Gastrocnemius medialis (tissue), 4 donors: ENCODE measurements around the gene HHLA2. TPM values are rescaled to one million over a fixed set of nuclear protein-coding genes. Genes with fewer than 3 reads are reported as not detected.

Experiments
- ATAC-seq, 2 donors: fragments of 150-250 bp; one replicate each; pipeline ENCODE4 v1.9.1; 2016
- DNase-seq, 2 donors: peaks; one replicate each; pipeline ENCODE4 v3.0.0-alpha.2; 2019
- H3K27ac ChIP-seq, 4 donors: fragments of 200-600 bp; sonication (generic); 1 replicate in 1 of 4; 2 replicates in 3 of 4; pipeline ENCODE4 v1.5.1; 2016 to 2018; ENCODE audit warnings: mild to moderate bottlenecking in 2 of 4, moderate library complexity in 1 of 4
- H3K27me3 ChIP-seq, 3 donors: fragments of 200-600 bp; sonication (generic) in 2 of 3; 1 replicate in 1 of 3; 2 replicates in 2 of 3; pipeline versions ENCODE4 v1.5.1 to v1.6.0; 2016 to 2019; ENCODE audit warnings: mild to moderate bottlenecking in 1 of 3, moderate library complexity in 1 of 3
- H3K36me3 ChIP-seq, 2 donors: fragments of 200-600 bp; sonication (generic) in 1 of 2; one replicate each; pipeline ENCODE4 v1.5.1; 2017 to 2018
- H3K4me1 ChIP-seq, 2 donors: fragments of 200-600 bp; sonication (generic) in 1 of 2; one replicate each; pipeline ENCODE4 v1.5.1; 2016 to 2017; ENCODE audit warnings: mild to moderate bottlenecking in 2 of 2
- H3K4me3 ChIP-seq, 4 donors: fragments of 200-600 bp; sonication (generic) in 3 of 4; 1 replicate in 1 of 4; 2 replicates in 3 of 4; pipeline ENCODE4 v1.5.1; 2016 to 2019; ENCODE audit warnings: mild to moderate bottlenecking in 2 of 4
- H3K9me3 ChIP-seq, 3 donors: fragments of 200-600 bp; sonication (generic) in 2 of 3; 1 replicate in 1 of 3; 2 replicates in 2 of 3; pipeline ENCODE4 v1.5.1; 2016 to 2019
- POLR2A ChIP-seq, 2 donors: fragments of 450-650 bp; IDR thresholded peaks; one replicate each; pipeline ENCODE4 v1.6.1; 2017; ENCODE audit warnings: antibody characterized with exemption in 2 of 2, mild to moderate bottlenecking in 2 of 2, moderate library complexity in 2 of 2
- in situ Hi-C, 4 donors: fragments of 200-750 bp; cut with MboI; loops; one replicate each; pipeline versions ENCODE4 v1.15.0 to v1.8.0; 2017; ENCODE audit warnings: low sequenced_read_pairs in 4 of 4
- intact Hi-C: fragments of 100-400 bp; cut with DNase I; formaldehyde crosslinking; loops from one replicate; pipeline ENCODE4 v1.15.1; 2023; ENCODE audit warnings: low total_unique reads
- total RNA-seq, 4 donors: library from RNA; depleted of rRNA; stranded (reverse); fragments of >200 nt; gene quantifications; one replicate each; pipeline versions ENCODE4 v1.1.0 to v1.2.3, GENCODE V29; 2016
- TF ChIP-seq, protein P1 (sequence below), 5 experiments: fragments of 450-650 bp in 3 of 5; fragments of 200-600 bp in 2 of 5; sonication (generic) in 2 of 5; IDR thresholded peaks in 4 of 5; conservative IDR thresholded peaks in 1 of 5; 1 replicate in 4 of 5; 2 replicates in 1 of 5; pipeline ENCODE4 v1.5.1; 2016 to 2019; ENCODE audit warnings: antibody characterized with exemption in 5 of 5, mild to moderate bottlenecking in 3 of 5, moderate library complexity in 3 of 5

HHLA2 gene
- total RNA-seq, 4 donors from 2014 or later, result 0.49 TPM; not detected in 3

DNA sequence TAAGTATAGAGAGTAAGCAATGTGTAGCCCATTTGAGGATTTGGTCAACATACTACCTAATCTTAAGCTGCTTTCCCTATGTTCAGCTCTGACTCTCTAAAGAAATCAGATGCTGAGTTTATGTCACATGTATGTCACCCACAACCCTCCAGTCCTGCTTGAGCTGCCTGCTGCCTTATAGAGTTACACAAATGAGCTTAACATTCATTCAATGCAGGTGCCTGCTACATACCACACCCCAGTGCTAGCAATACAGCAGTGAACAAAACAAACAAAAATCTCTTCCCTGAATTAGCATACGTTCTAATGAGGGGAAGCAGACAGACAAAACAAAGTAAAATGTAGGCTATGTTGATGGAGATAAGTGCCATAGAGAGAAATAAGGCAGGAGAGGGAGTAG is 93.0 kb downstream of the HHLA2 start:
- Histone ChIP-seq H3K9me3 (no peaks in the 10 kb centered on the region), H3K27ac (no peak overlapping the region), H3K27me3 (no peaks in the 10 kb centered on the region), H3K36me3 (no peaks in the 10 kb centered on the region), H3K4me3 (no peak overlapping the region), H3K4me1 (no peaks in the 10 kb centered on the region)
- no peak for ATAC-seq
- DNase-seq, result no peak
- TF ChIP-seq, protein P1, sequence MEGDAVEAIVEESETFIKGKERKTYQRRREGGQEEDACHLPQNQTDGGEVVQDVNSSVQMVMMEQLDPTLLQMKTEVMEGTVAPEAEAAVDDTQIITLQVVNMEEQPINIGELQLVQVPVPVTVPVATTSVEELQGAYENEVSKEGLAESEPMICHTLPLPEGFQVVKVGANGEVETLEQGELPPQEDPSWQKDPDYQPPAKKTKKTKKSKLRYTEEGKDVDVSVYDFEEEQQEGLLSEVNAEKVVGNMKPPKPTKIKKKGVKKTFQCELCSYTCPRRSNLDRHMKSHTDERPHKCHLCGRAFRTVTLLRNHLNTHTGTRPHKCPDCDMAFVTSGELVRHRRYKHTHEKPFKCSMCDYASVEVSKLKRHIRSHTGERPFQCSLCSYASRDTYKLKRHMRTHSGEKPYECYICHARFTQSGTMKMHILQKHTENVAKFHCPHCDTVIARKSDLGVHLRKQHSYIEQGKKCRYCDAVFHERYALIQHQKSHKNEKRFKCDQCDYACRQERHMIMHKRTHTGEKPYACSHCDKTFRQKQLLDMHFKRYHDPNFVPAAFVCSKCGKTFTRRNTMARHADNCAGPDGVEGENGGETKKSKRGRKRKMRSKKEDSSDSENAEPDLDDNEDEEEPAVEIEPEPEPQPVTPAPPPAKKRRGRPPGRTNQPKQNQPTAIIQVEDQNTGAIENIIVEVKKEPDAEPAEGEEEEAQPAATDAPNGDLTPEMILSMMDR (IDR thresholded peaks at IDR 0.05 in 4 of 5, conservative IDR thresholded peaks at IDR 0.05 in 1 of 5), result no peak
- no peak for TF ChIP-seq POLR2A (IDR thresholded peaks at IDR 0.05)
- in situ Hi-C loops, result no loop called here
- intact Hi-C loops, result no loop called here

DNA sequence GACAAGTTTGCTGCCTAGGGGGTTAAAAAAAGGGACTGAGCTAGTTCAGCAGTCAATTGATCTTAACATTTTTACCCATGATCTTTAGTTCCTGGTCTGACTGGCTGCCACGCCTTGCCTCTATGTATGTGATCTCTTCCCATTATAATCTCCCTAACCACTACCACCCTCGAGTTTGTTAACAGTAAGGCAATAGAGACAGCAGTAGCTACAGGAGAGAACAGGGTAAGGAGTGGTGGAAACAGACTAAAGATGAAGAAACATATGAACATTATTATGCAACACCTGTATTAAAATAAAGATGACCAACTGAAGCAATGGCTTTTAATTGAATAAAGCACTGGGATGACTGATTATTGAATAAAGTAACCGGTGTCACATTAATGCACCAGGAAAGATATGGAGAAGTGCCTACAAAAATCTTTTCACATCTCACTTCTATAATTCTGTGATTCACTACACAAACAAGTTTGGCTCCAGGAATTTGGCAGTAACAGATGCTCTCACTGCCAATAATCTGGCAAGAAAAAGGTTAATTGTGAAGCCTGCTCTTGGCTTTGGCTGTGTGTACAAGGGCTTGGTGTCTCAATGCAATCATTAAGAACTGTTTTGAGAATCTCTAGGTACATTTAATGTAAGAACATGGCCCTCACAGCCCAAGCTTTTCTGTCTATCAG is 95.7 kb downstream of the HHLA2 start:
- no peak for ATAC-seq
- no peaks in the 10 kb centered on the region for H3K27me3 ChIP-seq
- DNase-seq, result no peak
- H3K36me3 ChIP-seq, result no peaks in the 10 kb centered on the region
- no peaks in the 10 kb centered on the region for H3K4me1 ChIP-seq
- intact Hi-C loops (no loop called here), in situ Hi-C loops (no loop called here)
- H3K27ac ChIP-seq, result no peak overlapping the region
- TF ChIP-seq, protein P1 (IDR thresholded peaks at IDR 0.05 in 4 of 5, conservative IDR thresholded peaks at IDR 0.05 in 1 of 5), result no peak
- TF ChIP-seq POLR2A (IDR thresholded peaks at IDR 0.05), result no peak
- H3K9me3 ChIP-seq, result no peaks in the 10 kb centered on the region
- no peak overlapping the region for H3K4me3 ChIP-seq

DNA sequence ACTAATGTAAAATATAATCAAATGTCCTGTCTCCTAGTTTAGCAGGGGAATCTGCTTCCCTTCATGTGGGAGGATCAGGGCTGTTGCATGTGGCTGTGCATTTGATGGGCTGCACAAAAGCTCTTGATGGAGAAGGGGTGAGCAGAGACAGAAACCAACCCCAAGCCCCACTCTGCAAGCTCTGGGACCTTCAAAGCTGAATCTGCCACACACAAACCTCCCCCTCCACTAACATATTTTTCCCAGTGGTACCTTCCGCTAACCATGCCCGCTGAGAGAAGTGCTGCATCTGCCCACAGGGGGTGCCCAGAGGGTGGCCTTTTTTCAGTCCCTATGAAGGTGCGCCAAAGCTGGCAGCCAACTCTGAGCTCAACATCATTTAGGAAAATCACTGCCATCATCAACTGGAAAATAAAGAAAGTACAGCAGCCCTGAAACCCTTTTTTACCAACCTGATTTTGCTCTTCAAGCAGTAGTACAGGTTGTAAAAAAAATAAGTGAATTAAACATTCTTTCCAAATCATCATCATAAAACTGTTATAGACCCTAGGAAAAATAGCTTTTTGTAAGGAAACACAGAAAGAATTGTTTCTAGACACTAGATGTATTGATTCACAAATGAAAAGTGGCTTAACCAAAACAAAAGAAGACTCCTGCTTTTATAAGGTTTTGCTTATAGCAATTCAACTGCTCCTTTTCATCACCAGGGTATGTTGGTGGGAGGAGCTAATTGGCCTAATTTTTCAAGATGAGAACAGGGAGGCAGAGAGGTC is 97.0 kb downstream of the HHLA2 start:
- Histone ChIP-seq H3K4me1 (no peaks in the 10 kb centered on the region), H3K27ac (no peak overlapping the region), H3K36me3 (no peaks in the 10 kb centered on the region), H3K4me3 (no peak overlapping the region), H3K9me3 (no peaks in the 10 kb centered on the region), H3K27me3 (no peaks in the 10 kb centered on the region)
- in situ Hi-C loops (no loop called here), intact Hi-C loops (no loop called here)
- DNase-seq (no peak), ATAC-seq (no peak)
- TF ChIP-seq POLR2A (IDR thresholded peaks at IDR 0.05), result no peak
- TF ChIP-seq, protein P1 (IDR thresholded peaks at IDR 0.05 in 4 of 5, conservative IDR thresholded peaks at IDR 0.05 in 1 of 5), result no peak

DNA sequence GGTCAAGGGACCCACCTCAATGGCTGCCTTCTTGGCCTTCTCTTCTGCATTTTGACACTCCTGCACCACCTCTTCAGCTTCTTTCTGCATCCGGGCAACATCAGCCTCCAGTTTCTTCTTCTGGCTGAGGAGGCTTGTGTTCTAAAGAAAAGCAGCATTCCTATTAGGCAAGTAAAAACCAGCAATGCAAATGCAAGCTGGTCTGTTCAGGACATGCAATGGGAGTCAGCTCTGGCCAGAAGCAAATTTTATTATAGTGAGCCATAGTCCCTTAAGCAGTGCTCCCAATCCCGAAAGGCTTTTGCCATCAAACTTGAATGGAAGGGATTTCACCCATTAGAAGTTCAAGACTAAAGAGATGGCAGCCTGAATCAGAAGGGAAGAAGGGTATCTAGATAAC is 97.7 kb downstream of the HHLA2 start:
- intact Hi-C loops, result no loop called here

More for the DNA sequence above, 97.7 kb downstream of the HHLA2 start:
- Histone ChIP-seq H3K27me3 (no peaks in the 10 kb centered on the region), H3K27ac (no peak overlapping the region), H3K36me3 (no peaks in the 10 kb centered on the region), H3K9me3 (no peaks in the 10 kb centered on the region), H3K4me1 (no peaks in the 10 kb centered on the region), H3K4me3 (no peak overlapping the region)
- no peak for TF ChIP-seq POLR2A (IDR thresholded peaks at IDR 0.05)
- TF ChIP-seq, protein P1 (IDR thresholded peaks at IDR 0.05 in 4 of 5, conservative IDR thresholded peaks at IDR 0.05 in 1 of 5), result no peak
- ATAC-seq (no peak), DNase-seq (no peak)
- in situ Hi-C loops, result no loop called here
